GM19193 (cell line): ENCODE results near the gene CSNK1A1.
A peak's percentile ranks its signal among the peaks of the same experiment; 100 is the strongest.

Experiments used
- POLR2A ChIP-seq: IDR thresholded peaks from 4 replicates; pipeline ENCODE4 v1.6.1; 2011; ENCODE audit not compliant: insufficient read depth, insufficient read length; ENCODE audit errors: extremely low read depth

Gene CSNK1A1

DNA sequence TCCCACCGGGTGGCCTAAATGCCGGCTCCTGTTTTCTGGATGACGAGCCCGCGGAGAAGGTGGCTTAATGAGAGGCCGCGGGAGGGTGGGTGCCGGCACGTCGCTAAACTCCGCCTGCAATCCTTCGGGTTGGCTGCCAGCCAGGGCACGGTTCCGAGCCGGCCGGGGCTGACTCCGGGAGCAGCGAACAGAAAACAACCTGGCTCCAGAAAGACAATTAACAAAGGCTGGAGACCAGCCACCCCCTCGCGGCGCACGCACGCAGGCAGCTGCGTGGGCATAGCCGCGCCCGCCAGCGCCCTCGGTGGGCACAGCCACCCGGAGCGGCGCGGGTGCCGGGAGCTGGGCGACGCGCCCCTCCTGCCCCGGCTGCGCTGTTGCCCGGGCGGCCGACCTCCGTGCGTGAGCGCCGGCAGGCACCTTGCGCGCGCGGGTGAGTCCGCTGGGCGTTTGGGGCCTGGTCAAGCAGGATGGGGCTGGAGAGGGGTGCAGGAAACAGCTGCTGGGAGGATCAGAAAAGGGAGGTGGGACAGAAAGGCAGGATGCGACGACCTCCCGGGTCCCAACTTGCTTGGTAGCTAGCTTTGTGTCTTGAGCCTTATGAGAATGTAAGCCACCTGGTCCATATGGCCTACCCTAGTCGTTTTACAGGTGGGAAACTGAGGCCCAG lies 30.1 kb upstream of the CSNK1A1 start, which contains the start of gene ARHGEF37:
Gene ARHGEF37, plus strand, starts transcription at position 307 of the 670 bp plus-strand sequence. CDS start 16,272 bp downstream, outside the sequence.
- no peak for TF ChIP-seq POLR2A

DNA sequence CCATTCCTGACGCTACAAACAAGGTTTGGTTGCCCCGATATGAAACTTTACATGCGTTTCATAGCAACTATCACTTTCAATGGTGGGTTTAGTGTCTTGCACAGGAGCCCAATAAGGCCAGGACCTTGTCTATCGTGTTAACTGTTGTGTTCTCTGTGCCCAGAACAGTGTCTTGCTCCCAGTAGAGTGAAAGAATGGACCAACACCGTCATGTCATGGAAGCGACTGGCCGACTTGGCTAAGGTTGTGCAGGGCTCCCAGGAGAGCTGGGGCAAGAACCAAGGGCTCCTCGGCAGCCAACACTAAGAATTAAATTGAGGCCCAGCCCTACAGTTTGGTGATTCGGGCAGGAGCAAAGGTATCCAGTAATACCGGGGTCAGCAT lies 29.6 kb upstream of the CSNK1A1 start:
- no peak for TF ChIP-seq POLR2A

DNA sequence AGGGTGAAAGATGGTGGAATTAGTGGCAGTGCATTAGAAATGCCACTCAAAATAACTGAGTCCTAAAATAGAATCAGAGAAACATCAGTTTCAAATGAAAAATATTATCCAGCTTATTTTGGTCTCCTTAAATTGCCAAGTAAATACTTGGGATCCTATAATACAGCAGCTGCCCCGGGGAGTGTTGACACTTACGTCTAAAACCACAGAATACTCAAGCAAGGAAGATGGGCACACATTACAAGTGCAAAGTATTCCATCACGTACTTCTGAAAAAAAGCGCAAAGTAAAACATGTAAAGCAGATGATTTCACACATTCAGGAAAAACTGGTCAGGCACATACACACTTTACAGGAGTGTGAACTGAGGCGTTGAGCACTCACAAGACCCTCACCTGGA lies 27.7 kb upstream of the CSNK1A1 start:
- TF ChIP-seq POLR2A: no peak

DNA sequence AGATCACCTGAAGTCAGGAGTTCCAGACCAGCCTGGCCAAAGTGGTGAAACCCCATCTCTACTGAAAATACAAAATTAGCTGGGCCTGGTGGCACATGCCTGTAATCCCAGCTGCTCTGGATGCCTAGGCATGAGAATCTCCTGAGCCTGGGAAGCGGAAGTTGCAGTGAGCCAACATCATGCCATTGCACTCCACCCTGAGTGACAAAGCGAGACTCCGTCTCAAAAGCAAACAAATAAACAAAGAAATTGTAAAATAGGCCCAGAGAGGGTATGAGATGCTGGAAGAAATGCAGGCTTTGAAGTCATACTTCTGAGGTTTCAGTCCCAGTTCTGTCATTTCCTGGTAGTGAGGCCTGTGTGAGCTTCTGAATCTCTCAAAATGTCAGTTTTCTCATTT lies 24.8 kb upstream of the CSNK1A1 start:
- no peak for TF ChIP-seq POLR2A

DNA sequence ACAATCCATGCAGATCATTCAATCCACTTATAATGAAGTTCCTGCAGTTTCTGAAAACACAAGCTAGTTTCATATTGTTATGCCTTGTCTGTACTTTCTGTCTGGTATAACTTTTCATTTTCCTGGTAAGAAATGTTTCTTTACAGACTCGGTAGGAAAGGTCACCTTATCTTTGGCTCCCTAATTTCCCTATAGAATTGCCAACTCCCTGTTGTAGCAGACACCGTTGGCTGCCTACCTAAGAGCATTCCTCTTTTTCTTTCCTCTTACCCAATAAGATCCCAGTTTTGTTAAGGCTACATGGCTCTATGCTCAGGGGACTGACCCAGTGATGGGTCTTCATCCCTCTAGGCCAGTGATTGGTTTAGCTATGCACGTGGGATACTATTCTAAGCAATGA lies 23.9 kb upstream of the CSNK1A1 start:
- no peak for TF ChIP-seq POLR2A

DNA sequence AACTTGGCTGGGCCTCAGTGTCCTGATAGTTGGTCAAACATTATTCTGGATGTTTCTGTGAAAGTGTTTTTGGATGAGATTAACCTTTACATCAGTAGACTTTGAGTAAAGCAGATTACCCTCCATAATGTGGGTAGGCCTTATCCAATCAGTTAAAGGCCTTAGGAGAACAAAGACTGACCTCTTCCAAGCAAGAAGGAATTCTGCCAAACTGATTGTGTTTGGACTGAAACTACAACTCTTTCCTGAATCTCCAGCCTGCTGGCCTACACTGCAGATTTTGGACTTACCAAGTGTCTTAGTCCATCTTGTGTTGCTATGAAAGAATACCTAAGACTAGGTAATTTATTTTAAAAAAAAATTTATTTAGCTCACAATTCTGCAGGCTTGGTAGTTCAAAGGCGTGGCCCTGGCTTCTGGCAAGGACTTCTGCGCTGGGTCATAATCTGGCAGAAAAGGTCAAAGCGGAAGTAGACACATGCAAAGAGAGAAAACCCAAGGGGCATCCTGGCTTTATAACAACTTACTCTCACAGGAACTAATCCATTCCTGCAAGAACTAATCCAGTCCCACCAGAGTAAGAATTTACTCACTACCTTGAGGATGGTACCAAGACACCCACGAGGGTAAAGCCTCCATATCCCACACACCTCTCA lies 21.5 kb upstream of the CSNK1A1 start:
- TF ChIP-seq POLR2A: no peak

DNA sequence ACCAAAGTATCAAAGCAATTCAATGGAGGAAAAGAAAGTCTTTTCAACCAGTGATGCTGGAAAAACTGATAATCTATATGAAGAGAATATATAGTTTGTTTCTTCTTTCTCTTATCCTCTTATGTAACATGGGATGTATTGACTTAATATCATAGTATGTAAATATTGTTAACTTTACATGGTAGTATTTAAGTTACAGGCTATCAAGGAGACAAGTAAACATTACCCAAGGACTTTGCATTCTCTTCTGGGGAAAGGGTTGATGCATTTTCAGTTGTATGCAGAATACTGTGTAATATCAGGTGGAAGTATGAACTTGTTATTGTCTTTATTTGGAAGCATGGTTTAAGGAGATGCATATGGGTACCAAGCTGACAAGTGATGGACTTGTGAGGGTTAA lies 20.9 kb upstream of the CSNK1A1 start:
- no peak for TF ChIP-seq POLR2A

DNA sequence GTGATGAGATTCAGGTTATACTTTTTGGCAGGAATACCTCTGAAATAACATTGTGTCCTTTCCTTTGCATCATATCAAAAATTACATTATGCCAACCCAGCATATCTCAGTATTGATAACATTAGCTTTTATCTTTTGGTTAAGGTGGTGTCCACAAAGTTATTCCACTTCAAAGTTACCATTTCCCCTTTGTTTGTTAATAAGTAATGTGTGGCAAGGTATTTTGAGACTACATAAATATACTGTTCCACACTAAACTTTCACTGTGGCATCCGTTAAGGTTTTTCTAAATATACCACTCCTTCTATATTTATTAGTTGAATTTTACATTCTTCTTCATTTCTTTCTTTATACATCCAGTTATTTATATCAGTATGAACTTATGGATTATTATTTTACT lies 16.0 kb upstream of the CSNK1A1 start:
- TF ChIP-seq POLR2A: no peak

DNA sequence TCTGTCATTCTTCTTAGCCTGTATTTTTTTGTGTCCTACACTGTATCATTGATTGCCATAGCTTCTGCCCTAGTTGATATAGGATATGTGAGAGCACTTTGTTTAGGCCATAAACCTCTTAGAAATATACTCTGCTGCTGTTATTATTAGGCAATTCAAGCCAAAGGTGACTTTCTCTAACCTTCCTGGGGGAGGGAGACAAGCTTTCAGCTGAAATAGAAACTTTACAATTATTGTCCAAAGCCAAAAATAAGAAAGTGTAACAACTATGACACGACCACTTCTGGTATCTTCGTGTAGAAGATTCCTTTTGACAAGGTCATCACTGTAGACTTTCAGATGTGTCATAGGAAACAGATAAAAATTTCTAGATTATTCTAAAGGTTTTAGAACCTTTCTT lies 12.2 kb upstream of the CSNK1A1 start:
- TF ChIP-seq POLR2A: no peak

DNA sequence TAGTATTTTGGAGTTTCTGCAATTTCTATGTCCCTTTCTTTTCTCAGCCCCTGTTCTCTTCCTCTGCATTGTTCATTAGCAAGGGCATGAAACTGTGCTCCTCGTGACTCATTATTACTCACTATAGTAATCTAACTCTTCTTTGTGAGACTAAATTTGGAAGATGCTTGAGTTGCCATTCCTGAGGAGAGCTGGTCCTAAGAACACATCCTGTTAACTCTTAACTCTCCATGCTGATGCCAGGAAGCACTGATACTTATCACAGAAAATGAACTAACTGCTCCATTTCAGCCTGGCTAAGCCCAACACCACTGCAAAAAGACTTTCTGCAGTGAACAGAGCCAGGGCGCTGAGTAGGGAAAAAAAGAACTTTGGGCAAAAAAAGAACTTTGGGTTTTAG lies 10.6 kb upstream of the CSNK1A1 start:
- TF ChIP-seq POLR2A: no peak

DNA sequence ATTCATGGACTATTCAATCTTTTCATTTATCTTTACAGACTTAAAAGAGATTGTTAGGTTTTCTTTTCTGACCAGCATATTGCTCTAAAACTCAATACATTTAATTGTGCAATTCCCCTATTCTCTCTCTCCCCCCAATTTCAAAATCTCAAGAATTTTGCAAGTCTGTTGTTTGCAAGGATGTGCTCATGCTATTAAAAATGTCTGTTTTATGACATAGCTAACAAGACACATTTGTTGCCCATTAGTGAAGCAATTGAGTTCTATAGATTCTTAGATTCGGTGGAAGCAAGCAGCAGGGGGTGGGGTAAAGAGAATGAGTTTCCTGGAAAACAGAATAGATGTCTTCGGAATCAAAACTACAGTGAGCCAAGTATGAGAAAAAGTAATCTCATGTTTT lies 8.5 kb upstream of the CSNK1A1 start:
- no peak for TF ChIP-seq POLR2A

DNA sequence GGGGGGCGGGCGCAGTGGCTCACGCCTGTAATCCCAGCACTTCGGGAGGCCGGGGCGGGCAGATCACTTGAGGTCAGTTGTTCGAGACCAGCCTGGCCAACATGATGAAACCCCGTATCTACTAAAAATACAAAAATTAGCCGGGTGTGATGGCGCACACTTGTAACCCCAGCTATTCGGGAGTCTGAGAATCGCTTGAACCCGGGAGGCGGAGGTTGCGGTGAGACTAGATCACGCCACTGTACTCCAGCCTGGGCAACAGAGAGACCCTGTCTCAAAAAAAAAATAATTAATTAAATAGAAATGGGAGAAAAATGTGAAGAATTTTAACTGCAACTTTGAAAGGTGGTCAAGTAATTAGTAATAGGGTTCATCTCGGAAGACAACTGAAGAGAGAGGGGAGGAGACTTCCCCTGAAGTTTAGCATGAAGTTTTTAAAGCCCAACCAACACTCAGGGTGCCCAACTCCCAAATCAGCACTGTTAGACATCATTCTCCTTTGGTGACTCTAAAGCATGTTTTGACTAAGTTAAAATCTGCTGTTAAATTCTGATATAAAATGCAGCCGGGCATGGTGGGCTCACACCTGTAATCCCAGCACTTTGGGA lies 1.4 kb upstream of the CSNK1A1 start:
- TF ChIP-seq POLR2A: no peak

DNA sequence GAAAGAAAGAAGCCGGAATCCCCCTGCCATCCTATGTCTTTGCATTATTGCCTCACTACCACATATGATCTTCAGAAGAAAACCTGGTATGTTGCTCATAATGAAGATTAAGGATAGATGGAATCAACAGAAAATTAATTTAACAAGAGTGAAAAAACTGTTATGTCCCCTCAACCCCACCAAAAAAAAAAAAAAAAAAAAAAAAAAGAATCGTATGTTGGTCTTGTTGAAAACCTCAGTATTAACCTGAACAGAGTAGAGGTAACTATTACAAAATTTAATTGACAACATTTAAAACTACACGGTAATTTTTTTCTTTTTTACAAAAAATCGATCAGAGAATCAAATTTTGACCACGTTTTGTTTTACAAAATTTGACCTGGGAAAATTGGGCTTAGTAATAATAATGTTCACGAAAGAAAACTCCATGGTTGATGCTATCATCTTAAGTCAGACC lies 827 bp upstream of the CSNK1A1 start:
- TF ChIP-seq POLR2A: no peak

DNA sequence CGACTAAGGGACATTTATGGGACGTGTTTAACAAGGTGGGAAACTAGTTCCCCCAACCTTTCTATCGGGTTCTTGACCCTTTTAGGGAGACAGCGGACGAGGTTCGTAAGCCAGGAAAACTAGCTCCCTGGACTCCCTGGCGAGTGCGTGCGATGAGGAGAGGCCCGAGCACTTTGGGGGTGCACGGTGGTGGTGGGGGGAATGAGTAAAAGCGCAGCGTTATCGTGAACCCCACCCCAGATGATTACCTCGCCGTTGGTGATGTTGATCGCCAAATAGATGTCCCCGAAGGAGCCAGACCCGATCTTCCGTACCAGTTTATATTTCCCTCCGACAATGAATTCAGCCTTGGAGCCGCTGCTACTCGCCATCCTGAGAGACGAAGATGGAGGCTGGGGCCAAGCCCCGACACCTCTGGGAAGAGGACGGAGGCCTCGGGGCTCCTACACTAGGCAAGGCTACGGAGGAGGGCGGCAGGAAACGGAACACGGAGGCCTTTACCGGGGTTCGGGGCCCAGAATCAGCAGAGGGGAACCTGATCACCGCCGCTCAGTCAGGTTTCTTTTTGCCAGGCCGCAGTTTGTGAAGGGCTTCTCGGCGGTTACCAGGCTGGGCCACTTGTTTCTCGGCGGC lies 529 bp downstream of the CSNK1A1 start:
- TF ChIP-seq POLR2A: no peak

DNA sequence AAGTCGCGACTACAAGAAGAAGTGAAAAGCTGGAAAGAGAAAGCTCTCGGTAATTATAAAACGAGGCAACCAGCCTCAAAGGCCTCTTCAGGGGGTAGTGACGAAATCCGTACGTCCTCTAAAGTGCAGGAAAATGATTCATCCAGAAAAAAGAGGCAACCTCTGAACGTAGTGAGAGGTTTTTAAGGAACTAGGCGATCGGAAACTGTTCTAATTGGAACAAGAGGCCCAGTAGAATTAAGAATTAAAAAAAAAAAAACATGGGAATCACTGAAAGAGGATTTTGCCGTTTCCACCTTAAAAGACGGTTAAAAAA lies 1.0 kb downstream of the CSNK1A1 start:
- no peak for TF ChIP-seq POLR2A

DNA sequence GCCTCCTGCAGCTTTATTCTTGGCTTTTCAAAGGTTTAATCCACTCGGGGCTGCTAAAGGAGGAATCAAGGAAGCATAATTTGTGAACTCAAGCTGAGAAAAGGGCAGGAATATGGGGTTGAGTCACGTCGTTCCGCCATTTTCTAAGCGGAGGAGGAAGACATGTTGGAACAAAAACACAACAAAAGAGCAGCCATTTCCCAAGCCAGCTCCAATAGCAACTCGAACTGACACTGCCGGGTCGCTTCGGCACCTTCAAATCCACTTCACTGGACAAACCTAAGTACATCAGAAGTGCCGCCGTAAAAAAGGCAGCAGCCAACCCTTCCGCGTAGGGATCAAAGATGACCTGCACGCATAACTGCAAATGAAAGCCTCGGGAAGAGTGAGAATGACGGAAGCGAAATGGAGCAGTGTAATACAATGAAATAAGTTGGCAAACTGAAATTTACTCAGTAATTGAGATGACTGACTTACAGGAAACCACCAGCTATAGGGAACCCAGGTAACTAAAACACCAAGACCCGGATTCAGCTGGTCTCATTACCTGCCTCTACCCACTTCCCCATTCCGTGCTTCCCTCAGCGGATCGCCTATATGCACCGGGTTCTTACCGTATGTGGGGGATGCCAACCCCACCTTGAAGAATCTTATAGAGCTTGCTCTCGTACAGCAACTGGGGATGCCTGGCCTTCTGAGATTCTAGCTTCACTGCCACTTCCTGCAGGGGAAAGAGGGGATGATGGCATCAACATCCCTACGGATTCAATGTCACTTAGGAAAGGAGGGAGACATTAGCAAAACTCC lies 1.6 kb downstream of the CSNK1A1 start:
- TF ChIP-seq POLR2A: peak; percentile 35

DNA sequence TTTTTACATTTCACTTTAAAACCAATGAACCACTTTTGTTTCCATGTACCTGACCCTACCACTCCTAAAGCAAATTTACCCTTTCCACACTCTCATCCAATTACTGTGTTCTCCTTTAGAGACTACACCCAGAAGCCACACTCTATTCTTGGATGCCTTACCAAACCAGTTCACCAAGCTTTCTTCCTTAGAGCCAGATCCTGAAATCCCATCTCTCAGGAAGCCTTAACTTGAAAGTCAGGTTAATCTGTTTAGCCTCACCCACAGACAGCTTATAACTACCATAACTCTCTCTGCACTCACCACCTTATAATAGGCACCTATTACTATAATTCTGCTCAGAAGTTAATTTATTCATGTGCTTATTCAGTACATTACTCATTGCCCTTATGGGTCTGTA lies 4.3 kb downstream of the CSNK1A1 start:
- TF ChIP-seq POLR2A: no peak
